Activated CD4-positive, alpha-beta T cell treated with anti-CD3 and anti-CD28 coated beads, Interleukin-2, amount 50 U/mL, for 16 hours (primary cell): ENCODE results near the gene TEX26.

Source experiments
- DNase-seq: peaks from one replicate; pipeline ENCODE4 v3.0.0-alpha.2; 2020

TEX26 gene

DNA sequence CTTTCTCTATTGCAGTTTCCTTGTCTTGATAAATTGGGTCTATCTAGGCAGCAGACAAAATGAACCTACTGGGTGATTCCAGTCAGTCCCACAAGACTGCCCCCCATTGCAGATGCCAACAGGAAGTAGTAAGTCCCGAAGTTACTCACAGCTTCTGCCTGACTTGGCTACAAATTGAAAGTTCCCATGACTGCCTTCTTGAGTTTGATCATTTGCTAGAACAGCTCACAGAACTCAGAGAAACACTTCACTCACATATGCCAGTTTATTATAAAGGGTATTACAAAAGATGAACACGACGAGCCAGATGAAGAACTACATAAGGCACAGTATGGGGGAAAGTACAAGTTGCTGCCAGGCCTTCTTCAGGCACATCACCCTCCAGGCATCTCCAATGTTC, 50.0 kb downstream of the TEX26 start:
- peak; percentile 19 for DNase-seq

DNA sequence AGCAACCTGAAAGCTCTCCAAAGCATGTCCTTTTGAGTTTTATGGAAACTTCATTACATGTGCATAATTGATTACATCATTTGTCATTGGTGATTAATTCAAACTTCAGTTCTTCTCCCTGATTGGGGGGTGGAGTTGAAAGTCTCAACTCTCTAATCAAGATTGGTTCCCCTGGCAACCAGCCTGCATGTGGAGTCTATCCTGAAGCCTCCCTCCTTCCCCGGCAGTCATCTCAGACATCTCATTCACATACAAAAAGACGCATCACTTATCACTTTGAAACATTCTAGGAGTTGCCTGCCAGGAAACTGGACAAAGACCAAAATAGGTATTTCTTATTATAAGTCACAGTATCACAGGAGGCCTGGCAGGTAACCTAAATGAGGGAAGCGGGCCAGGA, 50.5 kb downstream of the TEX26 start:
- DNase-seq, result no peak

DNA sequence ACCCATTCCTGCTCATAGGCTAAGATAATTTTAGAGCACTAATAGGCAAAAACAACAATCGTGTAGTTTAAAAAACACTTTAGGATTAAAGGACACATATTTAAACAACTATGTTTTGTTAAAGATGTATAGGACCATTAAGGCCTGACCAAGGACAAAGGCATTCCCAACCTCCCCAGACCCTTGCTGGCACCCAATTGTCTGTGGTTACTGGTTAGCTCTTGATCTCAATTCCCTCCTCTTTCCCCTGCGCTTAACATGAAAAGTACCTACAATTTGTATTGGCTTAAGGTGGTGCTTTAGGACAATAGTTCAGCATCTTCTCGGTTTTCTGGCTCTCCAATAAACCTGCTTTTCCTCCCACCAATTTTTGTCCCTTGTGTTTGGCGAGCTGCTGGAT, 51.0 kb downstream of the TEX26 start:
- DNase-seq, result no peak

DNA sequence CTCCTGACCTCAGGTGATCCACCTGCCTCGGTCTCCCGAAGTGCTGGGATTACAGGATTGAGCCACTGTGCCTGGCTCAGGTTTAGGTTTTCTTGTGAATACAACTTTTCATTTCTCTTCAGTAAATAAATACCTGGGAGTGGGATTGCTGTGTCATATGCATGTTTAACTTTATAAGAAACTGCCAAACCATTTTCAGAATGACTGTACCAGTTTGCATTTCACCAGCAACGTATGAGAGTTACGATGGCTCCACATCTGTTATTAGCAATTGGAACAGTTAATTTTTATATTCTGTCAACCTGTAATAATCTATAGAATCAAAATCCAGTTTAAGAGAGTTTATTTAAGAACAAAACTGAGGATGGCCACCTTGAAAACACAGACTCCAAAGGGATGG, 52.2 kb downstream of the TEX26 start:
- DNase-seq, result peak; percentile 57

DNA sequence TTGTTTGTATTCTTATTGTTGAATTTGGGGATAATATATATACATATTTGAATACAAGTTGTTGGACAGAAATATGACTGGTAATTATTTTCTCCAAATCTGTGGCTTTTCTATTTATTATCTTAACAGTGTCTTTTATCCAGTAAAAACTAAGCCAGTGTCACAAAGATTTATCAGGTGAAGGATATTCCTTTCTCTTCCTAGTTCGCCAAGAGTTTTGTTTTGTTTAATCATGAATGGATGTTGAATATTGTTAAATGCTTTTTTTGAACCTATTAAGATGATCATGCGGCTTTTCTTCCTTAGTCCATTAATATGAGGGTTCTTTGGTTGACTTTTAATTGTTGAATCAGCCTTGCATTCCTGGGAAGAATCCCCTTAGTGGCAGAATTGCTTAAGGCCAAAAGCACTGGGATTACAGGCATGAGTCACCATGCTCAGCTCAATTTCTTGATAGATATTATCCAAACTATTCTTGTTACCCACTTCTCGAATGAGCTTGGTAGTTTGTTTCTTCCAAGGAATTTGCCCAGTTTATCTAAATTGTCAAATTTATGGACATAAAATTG, 53.3 kb downstream of the TEX26 start:
- DNase-seq, result no peak

DNA sequence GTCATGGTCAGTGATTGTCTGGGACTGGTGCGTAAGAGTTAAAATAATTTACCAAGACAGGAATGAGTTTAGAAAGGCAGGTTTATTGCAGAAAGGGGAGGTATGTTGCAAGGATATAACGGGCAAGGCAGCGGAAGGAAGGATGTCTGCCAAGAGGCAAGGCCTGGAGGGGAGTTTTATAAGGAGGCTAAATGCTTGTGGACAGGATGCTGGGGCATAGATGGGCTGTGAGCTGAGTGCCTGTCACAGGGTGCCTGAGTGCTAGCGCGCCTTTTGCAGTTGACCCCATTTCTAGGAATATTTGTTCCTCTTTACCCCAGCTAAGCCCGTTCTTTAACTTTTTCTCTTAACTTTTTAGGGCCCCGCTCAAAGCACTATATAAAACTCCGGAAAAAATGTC, 58.7 kb downstream of the TEX26 start:
- no peak for DNase-seq

DNA sequence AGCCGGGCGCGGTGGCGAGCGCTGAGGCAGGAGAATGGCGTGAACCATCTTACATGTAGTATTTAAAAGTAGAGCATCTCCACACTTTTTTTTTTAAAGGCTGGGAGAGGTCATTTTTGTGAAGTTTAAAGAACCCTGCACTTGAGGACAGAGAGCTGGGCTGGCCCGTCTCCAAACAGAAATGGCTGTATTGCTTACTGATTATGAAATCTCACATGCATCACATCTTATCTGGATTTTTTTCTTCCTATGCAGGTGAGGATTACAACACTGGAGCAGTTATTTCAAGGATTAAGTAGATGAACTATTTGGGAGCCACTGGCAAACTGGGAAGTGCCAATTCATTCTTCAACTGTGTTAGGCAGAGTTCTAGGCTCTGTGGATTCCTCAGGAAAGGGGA, 59.5 kb downstream of the TEX26 start:
- no peak for DNase-seq

DNA sequence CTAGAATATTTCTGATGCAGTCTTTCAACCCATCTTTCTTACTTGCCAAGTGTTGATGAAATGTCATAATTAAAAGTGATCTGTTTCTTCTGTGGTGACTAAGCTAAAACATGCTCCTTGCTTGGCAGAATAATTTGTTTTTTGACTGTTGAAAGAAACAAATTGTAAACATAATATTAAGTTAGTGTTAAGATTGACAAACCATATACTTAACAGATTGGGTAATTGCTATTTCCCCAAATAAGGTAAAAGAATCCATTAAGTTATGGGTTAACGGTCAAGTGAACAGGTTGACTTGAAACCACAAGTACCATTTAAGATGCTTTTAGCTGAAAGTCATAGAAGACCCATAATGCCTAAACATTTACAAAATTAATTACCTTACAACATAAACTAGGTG, 62.9 kb downstream of the TEX26 start:
- DNase-seq, result no peak

DNA sequence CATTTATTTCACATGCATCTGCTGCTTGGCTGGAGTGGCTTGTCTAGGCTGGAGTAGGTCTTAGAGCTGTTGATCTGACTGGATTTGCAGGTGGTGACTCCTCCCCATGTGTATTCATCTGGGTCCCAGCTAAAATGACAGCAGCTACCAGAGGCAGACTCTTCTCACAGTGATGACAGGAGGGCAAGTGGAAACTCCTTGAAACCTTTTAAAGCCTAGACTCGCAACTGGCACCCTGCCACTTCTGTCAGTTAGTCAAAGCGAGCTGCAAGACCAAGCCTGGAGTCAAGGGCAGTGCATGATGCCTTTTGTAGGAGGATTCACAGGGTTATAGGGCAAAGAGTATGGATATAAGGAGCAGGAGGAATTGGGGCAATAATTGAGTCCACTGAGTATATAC, 65.2 kb downstream of the TEX26 start:
- no peak for DNase-seq

DNA sequence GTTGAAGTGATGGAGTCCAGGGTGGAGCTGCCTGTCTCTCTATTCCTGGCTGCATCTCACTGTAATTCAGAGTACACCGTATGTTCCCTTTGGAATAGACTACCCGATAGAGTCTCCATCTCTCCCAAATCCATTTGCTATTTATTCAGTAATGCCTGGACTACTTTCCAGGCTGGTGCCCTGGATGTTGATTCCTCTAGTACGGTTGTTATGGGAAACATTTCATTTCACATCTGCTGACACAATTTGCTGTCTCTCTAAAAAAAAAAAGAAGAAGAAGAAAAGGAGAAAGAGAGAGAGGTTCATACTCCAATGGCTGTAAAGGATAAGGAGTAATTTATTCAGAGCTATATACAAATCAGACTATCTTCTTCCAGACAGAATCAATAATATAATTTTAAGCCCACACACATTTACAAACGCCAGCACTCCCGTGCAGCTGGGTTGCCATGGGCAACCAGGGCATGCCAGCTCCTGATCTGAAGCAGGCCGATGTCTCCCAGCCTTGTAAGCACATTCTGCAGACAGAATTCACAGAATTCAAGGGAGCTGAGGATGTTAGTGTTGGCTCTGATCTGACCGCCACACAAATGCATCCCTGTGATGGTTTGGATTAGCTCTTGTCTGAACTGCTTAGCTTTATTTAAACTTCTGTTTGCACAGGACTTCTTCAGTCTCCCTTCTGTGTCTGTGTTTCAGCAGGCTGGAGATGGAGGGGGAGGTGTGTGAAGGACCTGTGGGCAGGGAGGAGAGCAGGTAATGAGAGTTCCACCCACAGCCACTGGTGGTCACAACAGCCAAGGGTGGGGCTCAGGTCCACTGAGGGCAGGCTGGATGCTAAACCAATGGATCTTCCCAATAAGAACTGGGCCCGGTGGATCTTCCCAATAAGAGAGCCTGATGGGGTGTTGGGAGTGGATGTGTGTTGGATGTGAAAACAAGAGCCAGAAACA, 66.0 kb downstream of the TEX26 start:
- no peak for DNase-seq

DNA sequence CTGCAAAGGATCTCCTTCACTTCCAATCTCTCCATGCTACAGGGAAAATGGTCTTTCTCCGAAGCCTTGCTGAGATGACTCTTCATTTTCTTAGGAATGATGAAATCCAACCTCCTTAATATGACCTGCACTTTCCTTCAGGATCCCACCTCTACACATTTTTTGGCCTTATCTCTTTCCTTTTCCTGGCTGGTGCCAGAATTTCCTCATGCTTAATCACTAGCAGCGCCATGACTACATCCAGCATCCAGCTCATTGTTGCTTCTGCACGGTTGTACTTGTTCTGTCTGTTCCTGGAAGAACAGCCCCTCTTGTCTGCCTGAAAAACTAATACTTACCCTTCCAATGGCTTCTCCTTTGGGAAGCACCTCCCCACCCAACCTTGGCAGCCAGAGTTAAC, 68.4 kb downstream of the TEX26 start:
- DNase-seq, result no peak

DNA sequence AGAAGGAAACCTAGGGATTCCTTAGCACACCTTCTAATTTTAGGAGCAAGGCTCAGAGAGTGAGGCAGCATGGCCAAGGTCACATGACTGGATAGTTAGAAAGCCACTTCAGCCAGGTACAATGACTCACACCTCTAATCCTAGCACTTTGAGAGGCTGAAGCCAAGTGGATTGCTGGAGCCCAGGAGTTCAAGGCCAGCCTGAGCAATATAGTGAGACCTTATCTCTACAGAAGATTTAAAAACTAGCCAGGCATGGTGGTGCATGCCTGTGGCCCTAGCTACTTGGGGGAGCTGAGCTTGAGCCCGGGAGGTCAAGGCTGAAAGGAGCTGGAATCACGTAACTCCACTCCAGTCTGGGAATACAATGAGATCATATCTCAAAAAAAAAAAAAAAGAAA, 69.2 kb downstream of the TEX26 start:
- no peak for DNase-seq

DNA sequence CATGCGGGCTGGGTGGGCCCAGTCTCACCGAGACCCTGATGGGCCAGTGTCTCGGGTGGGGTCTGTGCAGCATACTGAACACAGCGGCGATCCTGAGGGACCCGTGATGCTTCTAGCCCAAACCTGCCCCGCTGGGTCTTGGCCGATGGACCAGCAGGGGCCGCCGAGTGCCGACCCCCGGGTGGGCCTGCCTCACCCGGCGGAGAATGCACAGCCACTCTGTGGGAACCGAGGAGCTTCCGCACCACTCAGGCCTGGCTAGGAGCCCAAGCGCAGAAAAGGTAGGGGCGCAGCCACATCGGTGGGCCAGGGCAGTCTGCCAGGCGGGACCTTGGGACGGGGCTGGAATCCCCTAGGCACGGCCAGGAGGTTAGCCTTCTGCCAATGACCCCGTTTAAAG, 72.6 kb downstream of the TEX26 start:
- no peak for DNase-seq

DNA sequence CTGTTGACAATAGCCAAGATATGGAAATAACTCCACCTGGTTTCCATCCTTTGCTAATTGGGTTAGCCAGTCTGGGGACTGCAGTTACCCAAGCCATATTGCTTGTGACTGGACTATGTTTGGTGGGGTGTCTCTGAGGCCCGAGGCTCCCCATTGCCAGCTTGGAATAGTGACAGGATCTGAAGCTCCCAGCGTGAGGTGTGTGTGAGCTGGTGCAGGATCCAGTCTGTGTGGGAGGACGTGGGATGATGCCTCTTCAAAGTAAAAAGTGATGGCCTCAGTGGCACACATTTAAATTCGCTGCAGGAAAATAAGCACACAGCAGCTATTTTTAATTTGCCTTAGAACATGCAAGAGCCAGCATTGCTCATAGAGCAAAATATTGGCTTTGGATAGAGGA, 75.0 kb downstream of the TEX26 start:
- no peak for DNase-seq

DNA sequence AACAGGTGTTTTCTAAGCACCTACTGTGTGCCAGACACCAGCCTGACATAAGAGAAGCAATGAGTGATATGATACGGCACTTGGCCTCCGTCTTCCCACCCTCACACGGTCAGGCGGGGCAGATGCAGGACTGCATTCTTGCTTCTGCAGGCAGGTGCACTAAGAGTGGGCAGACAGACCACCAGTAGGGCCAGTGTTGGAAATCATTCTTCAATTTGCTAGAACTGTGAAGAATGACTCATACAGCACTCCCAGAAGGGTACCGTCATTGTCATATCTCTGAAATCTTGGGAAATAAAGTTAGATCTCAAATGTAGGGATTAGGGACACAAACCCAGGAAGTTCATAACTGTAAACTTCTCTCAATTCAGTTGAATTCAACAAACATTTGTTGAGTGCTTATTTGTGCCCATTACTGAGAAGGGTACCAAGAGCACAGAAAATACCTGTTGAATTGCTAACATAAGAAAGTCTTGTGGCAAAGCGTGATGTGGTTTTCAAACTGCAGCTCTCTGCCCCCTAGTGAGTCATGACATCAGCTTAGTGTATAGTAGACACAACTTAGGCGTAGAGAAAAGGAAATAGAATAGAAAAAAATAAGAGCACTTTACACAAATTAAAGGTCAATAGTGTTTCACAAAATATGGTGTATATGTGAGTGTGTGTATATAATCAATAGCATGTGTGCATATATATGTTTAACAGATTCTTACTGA, 76.1 kb downstream of the TEX26 start:
- peak; percentile 21 for DNase-seq

DNA sequence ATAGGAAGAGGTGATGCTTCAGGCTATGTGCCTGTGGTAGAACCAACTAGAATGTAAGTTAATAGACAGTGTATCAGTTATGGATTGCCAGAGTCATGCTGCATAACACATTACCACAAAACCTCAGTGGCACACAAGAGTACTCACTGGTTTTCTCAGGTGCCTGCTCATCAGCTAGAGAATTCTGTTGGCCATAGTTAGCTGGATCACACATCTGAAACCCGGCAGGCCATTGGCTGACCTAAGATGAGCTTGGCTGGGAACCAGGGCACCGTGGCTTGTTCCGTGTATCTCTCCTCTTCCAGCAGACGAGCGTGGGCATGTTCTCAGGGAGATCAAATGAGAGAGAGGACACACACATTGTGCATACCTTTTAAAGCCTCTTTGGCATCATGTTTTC, 76.7 kb downstream of the TEX26 start:
- DNase-seq, result no peak

DNA sequence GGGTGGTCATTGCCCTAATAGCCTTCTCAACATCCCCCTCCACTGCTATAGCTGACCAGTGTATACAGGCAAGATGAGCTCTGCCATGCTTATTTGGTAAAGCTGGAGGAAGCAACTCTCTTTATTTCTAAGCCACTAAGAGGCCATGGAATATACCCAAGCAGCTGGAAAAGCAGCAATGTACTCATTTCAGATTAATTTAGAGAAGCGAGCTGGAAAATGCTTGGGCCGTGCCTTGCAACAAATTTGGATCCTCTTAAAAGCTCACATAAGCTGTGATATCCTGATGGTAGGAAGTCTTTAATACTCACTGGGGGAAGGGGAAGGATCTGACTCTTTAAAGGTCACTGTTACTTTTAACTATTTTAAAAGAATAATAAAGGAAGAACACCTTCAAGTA, 77.8 kb downstream of the TEX26 start:
- DNase-seq, result no peak

DNA sequence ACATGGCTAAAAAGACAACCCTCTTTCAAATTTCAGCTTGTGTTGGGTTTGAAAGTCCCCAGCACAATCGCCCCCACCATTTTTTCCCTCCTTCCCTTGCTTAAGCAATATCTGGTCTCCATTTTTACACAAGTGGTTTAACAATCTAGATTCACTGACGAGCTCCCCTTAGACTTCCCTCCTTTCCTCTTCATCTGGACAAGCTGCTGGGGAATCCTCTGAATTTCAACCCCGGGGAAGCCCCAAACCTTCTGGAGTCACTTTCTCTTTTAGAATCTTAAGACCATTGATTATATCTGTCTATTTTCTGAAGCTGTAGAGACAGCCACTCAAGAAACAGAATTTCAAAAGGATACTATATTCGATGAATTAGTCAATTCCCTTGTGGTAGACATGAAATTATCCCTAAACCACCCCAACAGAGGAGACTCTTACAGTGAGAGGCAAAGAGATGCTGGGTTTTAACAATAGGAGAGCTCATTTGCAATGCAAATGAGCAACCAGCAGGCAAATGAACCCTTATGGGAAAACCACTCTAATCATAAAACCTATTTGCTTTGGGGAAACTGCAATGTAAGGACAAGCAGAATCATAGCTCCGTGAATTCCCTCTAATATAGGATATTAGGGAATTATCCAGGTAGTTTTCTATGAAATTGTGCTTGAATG, 78.9 kb downstream of the TEX26 start:
- no peak for DNase-seq

DNA sequence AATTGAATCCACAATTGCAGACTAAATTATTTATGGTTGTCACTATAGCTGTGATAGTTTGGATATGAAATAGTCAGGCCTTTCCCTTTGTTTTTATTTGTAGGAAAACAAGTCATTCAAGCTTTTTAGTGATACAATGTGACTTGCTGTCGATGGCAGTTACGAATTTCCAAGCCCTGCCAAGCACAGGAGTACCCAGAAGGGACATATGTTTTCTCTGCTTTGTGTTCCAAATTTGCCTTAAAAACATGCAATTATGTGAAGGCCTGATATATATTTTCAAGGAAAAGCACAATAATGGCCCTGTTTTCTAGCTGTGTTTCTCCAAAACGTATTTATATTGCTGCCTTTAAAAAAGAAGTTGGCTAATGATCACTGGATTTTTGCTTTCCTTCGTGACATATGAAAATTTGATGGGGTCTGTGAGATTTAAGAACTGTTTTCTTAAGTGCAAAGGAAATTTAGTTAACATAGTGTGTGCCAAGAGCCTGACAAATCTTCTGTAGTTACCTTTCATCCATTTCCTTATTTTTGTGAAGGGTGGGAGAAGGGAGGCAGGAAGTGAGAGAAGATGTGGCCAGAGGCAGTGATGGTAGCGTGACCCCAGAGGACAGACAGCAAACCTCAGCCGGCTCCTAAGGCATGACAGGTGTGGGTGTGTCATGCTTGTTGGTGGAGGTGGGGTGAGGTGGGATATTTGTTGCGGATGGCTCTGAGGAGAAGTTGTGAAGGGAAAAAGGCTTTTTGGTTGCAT, 79.6 kb downstream of the TEX26 start:
- DNase-seq, result no peak

DNA sequence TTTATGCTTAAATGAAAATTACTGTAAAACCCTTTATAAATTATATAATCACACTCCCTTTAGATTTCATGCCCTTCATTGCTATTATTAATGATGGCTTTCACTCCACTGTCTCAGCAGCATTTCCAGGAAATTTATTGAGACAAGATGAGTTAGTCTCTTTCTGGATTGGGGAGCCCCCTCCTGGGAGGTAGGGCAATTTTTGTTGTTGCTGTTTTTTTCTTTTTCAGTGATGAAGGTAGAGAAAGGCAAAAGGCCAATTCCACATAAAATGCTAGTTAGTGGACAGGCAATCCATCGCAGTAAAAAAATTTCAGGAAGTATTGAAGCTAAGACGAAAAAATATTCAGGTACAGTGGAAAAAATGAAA, 80.2 kb downstream of the TEX26 start:
- DNase-seq, result no peak

DNA sequence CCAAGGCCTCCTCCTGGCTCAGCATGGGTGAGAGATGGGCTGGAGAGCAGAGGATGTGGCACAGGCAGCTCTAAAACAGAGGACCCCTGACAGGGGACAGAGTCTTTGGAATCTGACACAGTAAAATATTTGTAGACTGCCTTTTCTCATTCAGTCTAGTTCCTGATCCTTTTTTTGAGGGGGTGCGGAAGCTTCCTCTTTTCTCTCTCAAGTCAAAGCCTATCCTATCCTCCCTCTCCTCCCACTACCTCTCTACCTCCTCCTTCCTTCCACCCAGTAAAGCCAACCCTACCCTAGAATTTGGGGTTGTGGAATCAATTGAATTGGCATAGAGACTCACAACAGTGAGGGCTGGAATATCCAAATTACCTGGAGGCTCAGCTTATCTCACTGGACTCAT, 82.0 kb downstream of the TEX26 start:
- DNase-seq, result no peak

DNA sequence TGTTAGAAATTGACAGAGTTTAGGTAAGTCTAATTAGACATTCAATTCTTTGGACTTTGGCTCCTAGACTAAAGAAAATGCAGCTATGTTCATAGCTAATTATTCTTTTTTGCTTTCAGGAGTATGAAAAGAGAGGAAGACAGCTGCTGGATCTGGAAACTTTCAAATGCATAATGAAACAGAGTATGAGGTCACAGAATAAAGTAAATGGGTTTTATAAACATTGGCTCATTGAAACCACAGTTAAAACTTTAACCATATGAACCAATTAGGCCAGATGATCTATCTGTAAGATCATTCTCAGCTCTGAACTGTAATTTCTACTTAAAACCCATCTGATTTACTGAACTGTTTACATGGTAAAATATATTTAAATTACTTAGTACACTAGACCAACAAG, 82.7 kb downstream of the TEX26 start:
- DNase-seq, result no peak
